C4-2B (cell line): ENCODE data around the gene P2RX6.

Experiments
- CTCF ChIP-seq: fragments of 450-650 bp; conservative IDR thresholded peaks from 2 replicates; pipeline ENCODE4 v1.5.1; 2017; ENCODE audit warnings: mild to moderate bottlenecking
- ZFX ChIP-seq: fragments of 450-650 bp; IDR thresholded peaks from 2 replicates; pipeline ENCODE4 v1.6.1; 2017

GRCh38 chr22:20972933-20973577 lies 41.9 kb upstream of the P2RX6 start:
- TF ChIP-seq CTCF = no peak
- no peak for TF ChIP-seq ZFX
